Activated gamma-delta T cell treated with anti-CD3 and anti-CD28 coated beads, Interleukin-2, amount 50 U/mL, for 16 hours (primary cell): ENCODE data around the gene EZR.
"Not testable (repeated sequence)": the region's sequence is repeated elsewhere in the genome, so short reads cannot be mapped to it uniquely, and the experiment has no call there.

Experiments used
- DNase-seq: peaks from one replicate; pipeline ENCODE4 v3.0.0-alpha.2; 2020; ENCODE audit warnings: low read depth

EZR gene

GRCh38 chr6:158841358-158841757, 22.2 kb upstream of the EZR start:
- DNase-seq: no peak

- DNase-seq: no peak
Observed at GRCh38 chr6:158840465-158840864, 21.3 kb upstream of the EZR start.

- DNase-seq: no peak
Observed at GRCh38 chr6:158839796-158840195, 20.6 kb upstream of the EZR start.

DNA sequence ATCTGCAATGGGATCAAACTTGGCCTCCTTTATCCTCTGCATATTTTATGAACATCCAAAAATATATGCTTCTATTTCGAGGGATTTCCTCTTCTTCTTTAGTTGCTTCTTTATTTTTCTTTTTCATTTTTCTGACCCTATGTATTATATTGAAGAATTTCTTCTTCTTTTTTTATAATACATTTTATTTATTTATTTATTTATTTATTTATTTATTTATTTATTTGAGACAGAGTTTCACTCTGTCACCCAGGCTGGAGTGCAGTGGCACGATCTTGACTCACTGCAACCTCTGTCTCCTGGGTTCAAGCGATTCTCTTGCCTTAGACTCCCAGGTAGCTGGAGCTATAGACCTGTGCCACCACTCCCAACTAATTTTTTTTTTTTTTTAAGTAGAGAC, 19.6 kb upstream of the EZR start:
- DNase-seq: not testable (repeated sequence)

GRCh38 chr6:158837684-158838625, 18.8 kb upstream of the EZR start:
- no peak for DNase-seq

GRCh38 chr6:158836625-158837311, 17.6 kb upstream of the EZR start:
- DNase-seq: no peak

- DNase-seq: no peak
Observed at GRCh38 chr6:158835616-158836221, 16.6 kb upstream of the EZR start.

- no peak for DNase-seq
Observed at GRCh38 chr6:158834675-158835385, 15.7 kb upstream of the EZR start.

GRCh38 chr6:158832807-158833206, 13.6 kb upstream of the EZR start:
- not testable (repeated sequence) for DNase-seq

DNA sequence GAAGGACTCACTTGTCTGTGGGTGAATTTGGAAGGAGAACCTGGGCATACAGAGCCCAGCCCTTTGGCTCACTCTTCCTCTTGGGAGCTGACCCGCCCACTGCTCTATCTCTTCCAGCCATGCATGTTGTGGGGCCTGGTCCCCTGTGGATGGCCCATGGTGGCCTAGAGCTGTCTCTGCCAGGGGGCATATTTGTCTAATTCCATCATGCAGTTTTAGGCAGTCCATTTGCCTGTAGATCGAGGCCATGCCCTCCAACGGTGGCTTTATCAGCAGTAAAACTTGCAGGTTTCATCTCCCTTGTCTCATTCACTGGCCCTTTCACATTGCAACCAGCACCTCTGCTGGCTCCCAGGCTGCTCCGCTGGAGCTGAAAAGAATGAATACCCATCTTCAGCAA, 12.9 kb upstream of the EZR start:
- no peak for DNase-seq

DNA sequence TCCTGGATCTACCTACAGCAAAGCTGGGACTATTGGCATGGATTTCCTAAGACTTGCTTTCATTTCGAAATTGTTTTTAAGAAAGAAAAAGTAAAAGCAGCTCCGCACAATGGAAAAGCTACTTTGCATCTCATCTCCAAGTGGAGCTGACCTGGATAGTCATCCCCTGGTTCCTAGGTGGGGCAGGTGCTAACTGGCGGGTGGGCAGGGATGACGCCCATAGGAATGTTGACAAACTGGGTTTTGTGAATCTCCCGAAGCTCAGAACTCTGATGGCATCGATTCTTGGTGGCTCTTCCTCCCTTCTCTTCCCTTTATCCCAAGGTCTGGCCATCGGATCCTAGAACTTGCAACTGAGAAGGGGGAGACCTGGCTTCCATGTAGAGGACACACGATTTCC, 12.4 kb upstream of the EZR start:
- DNase-seq: no peak

GRCh38 chr6:158830736-158831135, 11.6 kb upstream of the EZR start:
- DNase-seq: no peak

DNA sequence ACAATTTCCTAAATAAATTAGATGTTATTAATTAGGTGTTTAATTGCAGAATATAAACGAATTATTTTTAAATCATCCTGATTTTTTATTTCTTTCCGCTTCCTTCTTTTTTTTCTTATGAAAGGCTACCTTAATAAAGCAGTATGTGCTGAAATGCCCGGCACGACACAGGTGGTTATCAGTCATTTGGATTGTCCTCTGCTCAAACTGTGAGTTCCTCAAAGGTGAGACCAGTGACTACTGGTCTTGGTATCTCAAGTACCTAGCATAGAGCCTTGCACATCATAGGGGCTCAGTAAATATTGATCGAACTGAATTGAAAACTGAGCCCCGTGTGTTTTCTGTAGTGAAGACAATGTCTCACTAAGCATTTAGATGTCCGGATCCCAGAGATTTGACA, 9.6 kb upstream of the EZR start:
- no peak for DNase-seq

- no peak for DNase-seq
Observed at GRCh38 chr6:158826819-158827501, 7.8 kb upstream of the EZR start.

DNA sequence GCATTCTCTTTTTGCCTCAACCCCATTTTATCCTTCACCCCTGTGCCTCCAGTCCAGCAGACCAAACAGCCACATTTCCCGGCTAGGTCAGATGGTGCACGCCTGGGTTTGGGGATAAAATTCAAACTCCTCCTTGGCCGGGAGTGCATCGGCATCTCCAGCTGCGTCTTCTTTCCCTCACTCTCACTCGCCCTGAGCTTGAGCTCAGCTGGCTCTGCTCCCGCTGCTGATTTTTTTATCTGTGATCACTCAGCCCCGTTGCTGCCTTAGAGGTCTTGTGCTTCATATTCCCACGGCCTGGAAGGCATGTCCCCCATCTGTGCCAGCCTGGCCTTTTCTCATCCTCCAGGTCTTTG, 6.8 kb upstream of the EZR start:
- DNase-seq: no peak

GRCh38 chr6:158825038-158825950, 6.1 kb upstream of the EZR start:
- no peak for DNase-seq

- DNase-seq: not testable (repeated sequence)
Observed at GRCh38 chr6:158823616-158824015, 4.4 kb upstream of the EZR start.

DNA sequence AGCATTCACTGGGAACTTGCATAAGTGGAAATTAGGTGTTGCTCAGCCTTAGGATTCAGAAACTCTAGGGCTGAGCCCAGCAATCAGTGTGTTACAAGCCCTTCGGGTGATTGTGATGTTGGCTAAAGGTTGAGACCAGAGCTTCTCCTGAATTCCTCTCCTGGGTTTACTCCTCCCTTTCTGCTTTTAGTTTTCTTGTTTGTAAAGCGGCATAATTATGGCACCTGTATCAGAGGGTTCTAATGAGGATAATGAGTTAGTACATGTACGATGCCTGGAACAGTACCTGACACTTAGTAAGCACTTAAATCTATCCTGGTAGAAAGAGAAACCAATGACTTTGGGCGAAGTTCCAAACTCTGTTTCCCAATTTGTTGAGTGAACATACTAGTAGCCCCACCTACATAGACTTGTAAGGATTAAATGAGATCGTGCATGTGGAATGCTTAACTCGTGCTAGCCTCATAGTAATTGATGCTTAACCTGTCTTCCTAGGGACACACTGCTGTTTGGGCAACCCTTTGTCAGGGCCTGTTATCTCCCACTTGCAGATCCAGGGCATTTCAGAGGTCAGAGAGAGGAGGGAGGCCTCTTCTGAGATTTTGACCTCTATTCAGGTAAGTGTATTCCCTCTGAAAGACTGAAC, 932 bp upstream of the EZR start:
- no peak for DNase-seq

DNA sequence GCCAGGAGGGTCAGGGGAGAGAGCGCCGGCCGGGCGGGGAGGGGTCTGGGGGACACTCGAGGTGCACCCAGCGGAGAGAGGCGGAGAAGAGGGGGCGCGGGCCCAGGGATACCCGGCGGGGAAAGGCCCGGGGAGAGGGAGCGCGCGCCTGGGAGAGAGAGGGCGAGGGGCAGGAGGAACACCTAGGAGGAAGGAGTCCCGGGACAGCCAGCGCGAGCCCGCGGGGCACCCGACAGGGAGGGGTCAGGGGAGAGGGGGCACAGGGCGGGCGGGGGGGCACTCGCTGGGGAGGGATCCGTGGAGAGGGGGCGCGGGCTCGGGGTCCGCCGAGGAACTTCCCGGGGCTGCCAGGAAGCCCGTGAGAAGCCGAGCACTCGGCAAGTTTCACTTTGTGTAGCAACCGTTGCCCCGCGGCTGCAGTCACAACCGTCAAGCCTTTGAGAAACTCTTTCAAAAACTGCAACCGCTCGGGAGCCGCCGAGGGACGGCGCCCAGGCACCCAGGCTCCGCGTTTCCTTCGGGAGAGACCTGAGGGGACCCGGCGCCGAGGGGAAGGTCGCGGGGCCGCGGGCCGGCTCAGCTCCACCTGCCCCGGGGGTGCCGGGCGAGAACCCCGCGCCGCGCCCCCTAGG, 471 bp downstream of the EZR start:
- DNase-seq: peak; percentile 49
